Measurements from ENCODE around the gene PHTF1.

Gene PHTF1

DNA sequence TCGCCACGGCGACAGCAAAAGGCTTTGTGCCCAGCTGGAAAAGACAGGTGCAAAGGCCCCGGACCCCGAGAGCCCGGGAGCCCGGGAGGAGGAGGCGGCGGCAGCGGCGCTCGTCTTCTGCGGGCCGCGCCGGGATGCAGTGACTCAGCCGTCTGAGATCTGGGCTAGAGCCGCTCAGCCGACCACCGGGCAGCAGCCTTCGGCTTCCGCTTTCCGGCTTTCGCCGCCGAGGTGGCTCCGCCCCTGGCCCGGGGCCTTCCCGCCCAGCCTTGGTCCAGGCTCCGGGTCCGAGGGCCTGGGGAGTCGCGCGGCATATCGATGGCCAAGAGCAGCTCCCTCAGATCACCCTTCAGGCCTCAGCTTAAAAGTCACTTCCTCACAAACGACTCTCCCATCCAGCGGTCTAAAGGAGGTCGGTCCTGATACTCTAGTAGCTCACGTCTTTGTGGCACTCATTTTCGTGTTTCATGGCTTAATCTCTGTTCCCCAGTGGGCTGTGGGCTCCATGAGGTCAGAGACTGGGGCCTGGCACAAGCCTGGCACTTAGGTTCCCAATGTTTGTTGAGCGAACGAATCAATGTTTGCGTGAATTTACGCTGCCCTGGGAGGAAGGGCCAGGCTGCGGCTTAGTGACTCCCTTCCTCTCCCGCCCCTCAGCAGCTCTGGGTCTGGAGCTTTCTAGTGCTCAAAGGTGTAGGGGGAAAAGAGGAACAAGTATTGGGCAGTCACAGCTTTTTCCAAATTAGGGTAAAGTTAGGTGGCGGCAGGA lies at the start of gene PHTF1:
Gene PHTF1 (minus strand): TSS at position 154 of the 769 bp plus-strand sequence. CDS start 783 bp downstream, outside the sequence.
- DNase-seq = peak; percentile 37

DNA sequence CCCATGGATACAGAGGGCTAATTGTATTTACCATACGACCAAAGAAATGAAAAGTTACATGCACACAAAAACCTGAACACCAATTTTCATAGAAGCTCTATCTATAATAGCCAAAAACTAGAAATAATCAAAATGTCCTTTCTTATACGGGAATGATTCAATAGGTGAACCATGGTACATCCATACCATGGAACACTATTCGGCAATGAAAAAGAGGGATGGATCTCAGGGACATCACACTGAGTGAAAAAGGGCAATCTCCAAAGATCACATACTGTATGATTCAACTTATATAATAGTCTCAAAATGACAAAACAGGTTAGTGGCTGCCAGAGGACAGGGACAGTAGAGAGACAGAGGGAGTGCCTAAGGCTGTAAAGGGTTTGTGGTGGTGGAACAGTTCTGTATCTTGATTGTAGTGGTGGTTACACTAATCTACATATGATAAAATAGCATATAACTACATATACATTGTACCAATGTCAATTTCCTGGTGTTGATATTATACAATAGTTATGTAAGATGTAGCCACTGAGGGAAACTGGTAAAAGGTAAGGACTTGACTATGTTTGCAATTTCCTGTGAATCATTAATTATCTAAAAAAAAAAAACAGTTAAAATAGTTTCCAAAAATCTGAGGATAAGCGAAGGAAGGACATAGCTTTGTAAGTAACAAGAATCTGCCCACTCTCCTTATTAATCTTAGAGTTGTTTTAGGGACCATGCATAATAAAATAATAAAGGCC lies 49.3 kb upstream of the PHTF1 start:
- no peak for DNase-seq

DNA sequence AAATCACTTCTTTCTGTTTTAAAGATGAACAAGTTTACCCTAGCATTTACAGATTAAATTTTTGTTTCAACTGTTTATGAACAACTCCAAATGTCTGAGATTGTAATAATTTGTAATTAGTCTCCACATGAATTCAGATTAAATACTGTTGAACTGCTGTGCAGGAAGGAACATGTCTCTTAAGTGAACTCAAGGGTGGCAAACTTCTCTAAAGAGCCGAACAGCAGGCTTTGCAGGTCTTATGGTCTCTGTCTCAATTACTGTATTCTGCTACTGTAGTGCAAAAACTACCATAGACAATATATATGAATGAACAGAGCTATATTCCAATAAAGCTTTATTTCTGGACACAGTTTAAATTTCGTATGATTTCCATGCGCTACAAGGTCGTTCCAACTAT lies 46.4 kb upstream of the PHTF1 start:
- no peak for DNase-seq

DNA sequence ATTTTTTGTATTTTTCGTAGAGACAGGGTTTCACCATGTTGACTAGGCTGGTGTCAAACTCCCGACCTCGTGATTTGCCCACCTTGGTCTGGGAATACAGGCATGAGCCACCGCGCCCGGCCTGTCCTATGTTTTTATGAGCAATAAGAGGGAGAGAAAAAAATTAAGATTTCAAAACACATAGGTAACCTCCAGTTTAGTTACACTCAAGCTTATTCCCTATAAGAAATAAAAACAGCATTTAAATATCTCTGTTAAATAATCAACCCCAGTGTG lies 45.9 kb upstream of the PHTF1 start:
- DNase-seq = no peak

DNA sequence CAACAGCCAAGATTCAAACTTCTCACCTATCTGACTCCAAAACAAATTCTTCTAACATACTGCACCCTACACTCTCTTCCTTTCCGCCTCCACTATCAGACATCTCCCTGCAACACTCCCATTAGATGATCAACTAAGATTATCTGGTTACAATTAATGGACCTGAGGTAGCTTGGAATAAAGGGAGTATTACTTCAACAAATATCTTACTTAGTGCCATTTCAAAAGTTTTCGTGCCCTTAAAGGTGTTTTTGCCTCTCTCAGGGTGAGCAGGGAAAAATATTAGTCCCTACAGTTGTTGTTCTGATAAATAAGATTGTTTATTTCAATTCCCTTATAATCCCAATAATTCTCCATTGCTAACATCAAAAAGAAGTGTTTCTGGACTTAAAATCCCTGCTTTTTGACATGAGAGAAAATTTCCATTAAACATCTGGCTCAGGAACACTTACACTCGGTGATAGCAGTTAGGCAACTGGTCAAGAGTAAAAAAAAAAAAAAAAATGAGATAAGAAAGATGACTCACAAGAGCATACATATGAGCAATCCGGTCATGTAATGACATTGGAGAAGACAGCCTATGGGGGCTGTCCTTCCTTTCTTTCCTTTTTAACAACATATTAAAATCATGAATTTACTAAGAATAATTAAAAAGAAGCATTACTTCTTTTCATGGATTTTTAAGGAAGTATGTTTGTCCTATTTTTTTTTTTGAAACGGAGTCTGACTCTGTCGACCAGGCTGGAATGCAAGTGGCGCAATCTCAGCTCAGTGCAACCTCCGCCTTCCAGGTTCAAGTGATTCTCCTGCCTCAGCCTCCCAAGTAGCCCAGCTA lies 45.4 kb upstream of the PHTF1 start:
- DNase-seq = no peak

DNA sequence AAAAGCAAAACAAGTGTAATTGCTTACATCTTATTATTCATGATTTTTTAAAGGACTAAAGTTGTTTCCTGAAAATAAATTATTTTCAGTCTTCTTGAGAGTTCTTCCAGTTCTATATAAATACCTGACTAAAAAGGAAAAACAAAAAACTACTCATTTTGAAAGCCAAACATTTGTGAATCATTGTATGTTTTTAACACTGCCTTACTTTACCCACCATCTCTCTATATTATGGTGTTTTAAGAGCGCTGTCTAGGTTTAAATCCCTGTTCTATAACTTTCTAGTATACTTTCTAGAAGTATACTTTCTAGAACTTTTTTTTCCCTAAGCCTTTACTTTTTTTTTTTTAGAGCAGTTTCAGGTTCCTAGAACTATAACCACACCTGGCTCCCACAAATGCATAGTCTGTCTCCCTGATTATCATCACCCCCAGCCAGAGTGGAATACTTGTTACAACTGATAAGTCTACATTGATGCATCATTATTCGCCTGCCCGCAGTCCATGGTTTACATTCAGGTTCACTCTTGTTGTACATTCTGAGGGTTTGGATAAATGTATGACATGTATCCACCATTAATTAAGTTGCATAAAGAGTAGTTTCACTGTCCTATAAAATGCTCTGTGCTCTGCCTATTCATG lies 43.2 kb upstream of the PHTF1 start:
- no peak for DNase-seq

DNA sequence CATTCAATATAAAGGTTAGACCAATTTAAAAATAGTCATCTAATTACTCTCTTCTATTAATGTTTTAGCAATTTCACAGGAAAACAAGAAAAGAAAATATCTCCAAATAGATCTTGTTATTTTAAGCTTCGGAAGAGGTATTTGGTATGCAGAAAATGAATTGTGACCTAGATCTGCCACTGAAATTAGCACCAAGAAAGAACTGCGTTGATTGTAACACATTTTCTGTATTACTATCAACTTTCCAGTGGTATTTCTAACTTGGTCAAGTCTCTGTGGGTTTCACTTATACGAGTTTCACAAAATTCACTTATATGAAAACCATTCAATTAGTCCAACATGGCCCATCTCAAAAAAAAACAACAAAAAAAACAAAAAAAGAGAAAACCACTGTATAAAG lies 41.2 kb upstream of the PHTF1 start:
- DNase-seq = no peak

DNA sequence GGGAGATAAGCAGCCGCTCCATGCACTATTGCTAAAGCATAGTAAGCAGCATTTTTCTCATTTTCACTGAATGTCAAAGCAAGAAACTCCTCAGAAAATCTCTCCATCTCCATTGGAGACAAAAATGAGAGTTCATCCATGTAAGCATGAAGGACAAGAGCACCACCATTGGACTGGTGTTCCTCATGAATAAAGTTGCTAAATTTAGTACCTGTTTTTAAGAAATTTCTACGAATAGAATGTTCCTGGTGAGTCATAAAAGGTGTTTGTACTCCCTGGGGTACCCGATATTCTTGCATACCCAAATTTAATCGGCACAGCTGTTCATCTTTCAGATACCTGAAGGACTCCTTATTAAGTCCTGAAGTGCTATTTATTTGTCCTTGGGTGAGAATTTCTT lies 38.2 kb upstream of the PHTF1 start:
- DNase-seq = no peak

DNA sequence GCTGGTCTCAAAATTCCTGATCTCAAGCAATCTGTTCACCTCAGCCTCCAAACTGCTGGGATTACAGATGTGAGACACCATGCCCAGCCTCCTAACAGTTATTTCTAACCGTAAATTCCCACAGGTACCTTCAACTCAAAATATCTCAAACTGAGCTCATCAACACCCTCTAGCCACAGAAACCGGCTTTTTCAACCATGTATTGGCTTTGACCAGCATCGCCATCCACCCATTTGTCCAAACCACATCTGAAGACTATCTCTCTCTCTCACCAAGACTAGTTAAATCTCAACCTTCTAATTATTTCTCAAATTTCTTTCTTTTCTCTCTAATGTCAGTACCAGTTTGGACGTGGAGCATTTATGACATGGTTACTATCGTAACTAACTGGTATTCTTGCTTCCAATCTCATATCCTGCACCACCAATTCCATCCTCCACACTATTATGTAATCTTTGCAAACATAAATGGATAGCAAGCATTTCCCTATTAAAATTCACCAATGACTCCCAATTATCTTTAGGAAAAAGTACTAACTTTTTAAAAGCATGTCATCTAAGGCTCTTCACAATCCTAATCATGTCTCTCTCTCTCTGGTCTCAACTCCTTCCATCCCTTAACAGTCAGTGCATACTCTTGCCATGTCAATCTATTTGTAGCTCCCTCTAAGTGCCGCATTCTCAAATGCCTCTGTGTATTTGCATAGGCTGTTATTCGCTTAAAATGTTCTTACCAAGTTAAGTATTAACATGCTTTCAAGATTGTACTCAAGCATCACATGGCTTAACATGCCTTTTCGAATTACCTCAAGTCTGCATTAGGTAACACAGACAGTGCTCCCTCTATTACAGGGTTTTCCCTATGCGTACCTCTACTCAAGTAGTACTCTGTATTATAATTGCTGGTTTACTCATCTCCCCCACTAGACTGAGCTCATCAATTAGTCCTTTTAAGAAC lies 34.9 kb upstream of the PHTF1 start:
- DNase-seq = no peak

DNA sequence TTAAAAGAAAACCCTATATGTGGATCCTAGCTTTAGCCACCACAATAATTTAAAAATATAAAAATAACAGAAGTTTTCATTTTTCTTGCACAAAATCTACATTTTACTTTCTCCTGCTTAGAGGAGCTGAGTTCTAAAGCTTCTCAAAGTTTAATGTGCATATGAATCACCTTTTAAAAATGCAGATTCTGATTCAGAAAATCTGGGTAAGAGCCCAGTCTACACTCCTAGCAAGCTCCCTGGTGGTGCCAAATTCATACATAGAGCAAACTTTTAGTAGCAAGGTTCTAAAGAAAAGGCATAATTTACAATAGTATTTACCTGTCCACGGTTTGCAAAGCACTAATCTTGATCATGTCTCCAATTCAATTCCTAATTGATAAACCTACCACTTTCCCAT lies 33.7 kb upstream of the PHTF1 start:
- DNase-seq = no peak

DNA sequence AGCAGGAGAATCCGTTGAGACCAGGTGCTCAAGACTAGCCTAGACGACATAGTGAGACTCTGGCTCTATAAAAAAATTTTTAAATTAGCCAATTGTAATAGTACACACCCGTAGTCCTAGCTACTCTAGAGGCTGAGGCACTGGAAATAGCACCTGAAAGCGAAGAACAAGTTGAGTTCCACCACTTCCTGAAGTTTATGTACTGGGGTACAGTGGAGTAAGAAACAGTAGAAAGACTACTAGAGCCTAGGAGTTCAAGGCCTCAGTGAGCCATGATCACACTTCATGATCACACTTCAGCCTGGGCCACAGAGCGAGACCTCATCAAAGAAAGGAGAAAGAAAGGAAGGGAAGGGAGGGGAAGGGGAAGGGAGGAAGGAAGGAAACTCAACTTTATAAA lies 33.2 kb upstream of the PHTF1 start:
- no peak for DNase-seq

DNA sequence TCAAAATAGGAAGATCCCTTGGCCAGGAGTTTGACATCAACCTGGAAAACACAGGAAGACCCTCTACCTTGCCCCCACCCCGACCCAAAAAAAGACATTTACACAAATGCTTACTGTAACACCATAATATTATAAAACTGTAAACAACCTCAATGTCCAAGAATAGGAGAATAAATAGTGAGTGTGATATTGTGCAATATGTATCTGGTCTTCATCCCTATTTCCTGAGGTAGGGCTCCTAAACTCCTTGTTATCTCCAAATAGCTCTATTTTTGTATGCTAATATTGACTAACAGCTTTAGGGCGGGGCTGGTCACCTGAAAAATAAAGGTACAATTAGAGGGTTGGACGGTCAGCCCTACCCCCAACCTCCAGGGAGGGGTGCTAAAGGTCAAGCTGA lies 29.5 kb upstream of the PHTF1 start:
- DNase-seq = no peak

DNA sequence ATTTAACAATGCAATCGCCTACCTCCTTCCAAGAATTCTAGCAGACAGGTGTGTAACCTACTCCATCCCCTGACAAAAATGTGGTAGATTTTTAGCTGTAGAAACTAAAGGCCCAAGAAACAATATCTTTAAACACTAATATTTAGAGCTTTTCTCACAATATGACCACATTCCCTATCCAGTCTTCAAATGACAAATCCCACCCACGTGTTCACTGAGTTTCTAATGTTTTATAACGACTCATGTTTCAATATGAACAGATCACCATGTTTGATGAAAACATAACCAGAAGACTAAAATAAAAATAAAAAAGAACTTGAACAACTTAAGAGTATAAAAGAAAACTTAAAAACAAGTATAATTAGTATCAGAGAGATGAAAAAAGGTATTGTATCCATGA lies 28.4 kb upstream of the PHTF1 start:
- DNase-seq = no peak

DNA sequence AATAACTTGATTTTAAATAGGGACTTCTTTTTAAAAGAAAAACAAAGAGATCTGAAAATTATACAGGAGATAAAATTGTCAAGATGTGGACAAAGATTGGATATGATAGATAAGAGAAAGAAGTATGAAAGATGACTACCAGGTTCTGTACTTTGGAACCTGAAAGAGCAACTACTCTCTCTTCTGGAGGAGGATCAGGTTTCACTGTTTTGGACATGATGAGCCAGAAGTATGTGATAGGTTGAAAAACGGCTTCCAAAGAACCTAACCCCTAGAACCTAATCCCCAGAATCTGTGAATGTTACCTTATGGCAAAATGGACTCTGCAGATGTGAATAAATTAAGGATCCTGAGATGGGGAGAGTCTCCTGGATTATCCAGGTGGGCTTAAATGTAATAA lies 26.8 kb upstream of the PHTF1 start:
- no peak for DNase-seq

DNA sequence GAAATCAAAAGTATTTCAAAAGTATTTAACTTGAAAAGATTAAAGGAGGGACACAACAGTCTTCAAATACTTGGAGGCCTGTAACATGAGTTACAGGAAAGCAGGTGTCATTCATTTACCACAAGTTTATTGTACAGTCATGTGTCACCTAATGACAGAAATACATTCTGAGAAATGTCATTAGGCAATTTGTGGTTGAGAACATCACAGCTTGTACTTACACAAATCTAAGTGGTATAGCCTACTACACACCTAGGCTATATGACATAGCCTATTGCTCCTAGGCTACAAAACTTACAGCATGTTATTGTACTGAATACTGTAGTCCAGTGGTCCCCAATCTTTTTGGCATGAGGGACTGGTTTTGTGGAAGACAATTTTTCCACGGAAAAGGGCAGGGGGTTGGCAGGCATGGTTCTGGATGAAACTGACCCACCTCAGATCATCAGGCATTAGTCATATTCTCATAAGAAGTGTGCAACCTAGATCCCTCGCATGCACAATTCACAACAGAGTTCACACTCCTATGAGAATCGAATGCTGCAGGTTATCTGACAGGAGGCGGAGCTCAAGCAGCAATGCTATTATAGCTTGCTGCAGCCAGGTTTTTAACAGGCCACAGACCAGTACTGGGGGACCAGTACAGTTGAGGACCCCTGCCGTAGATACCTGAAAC lies 25.0 kb upstream of the PHTF1 start:
- DNase-seq = no peak

DNA sequence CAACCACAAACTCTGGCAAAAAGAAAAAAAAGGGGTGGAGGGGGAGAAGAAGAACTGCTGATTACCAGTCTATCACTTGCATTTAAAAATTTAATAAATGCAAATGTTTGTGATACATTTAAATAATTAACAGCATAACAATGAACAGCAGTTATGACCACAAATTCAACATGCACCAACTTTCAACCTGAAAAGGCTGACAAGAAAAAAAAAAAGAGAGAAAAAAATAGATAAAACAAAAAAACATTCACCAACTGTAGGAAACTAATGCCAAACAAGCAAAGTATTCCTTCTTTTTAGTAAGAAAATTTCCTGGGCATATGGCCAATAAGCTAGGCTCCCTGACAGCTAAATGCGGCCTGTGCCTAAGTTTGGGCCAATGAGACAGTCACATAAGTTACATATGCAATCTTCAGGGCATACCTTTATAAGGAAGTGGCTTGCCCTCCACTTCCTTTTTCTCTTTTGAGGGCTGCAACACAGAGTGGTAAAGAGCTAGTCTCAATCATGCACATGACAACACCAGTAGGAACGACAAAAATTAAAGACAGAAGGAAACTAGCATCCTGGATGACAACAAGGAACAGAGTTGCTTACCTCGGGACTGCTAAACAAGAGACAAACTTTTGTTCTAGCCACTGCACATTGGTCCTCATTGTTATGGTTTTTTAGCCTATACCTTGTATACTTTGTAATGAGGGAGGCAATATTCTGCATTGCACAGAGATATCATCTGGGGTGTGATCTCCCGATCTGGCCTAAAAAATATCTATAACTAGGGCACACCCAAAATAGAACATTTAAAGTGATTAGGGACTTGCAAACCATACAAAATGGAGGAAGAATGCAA lies 24.2 kb upstream of the PHTF1 start:
- peak; percentile 11 for DNase-seq

DNA sequence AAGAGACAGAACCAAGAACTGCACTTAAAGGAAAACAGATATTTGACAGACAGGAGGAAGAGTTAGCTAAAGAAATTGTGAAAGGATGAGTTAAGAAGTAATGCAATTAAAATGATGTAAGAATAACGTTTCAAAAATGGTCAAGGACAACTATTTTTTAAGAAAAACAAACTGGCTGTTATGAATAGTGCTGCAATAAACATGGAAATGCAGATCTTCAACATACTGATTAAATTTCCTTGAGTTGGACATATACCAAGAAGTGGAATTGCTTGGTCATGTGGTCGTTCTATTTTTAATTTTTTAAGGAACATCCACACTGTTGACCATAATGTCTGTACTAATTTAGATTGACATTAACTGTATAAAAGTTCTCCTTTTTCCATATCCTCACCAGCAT lies 23.1 kb upstream of the PHTF1 start:
- DNase-seq = no peak

DNA sequence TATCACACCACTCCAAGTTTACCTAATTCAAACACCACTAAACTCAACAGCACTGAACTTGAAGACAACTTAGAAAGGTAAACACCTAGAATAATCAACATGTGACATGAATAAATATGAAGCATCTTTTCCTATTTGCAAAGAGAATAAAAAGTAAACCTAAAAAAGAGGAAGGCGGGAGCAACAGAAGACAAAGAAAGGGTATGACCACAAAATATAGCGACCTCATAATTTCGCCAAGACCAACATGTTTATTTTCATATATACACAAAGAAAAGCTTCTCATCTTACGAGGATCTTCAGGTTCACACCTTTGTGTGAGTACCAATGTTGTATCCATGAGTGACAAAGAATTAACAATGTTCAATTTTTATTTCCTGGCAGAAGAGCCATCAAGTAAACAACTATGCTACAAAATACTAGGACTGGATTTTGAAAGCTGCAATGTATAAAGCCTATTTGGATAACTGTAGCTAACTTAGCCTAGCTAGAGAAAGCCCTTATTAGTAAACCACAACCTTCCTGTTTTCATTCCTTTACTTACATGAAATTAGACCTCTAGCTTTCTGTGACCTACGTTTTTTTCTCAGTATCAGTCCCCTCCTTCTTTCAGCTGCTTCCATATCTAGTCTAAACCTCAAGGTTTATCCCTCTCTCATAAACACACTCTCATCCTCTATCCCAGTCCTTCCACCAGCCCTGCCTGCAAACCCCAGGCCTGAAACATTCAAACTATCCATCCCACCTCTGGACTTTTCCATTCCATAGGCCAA lies 21.3 kb upstream of the PHTF1 start:
- DNase-seq = no peak

DNA sequence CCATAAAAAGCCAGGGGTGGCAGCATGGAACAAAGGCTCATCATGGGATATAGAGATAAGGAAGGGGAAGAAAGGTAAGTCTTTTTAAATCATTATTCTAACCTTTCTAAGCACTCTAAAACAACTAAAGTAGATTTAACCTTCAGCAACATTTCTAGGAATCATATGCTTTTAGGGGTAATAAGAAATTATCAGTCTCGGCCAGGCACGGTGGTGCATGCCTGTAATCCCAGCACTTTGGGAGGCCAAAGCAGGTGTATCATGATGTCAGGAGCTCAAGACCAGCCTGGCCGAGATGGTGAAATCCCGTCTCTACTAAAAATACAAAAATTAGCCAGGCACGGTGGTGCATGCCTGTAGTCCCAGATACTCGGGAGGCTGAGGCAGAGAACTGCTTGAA lies 20.3 kb upstream of the PHTF1 start:
- no peak for DNase-seq

DNA sequence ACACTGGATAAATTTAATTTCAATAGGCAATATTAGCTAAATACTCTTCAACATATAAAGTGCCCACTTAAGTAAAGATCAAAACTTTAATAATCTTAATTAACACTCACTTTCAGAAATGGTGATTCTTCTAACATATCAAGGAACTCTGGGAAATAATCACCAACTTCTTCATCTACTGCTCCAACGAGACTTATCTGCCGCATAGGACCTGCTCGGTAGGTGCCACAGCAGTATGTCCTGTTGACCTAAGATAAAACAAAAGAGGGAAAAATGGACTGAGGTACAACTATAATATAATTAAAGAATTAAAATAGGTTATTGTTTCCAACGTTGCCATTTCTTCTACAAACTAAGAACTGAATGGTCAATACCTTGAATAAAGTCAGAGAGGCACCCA lies 18.3 kb upstream of the PHTF1 start:
- no peak for DNase-seq

Data from activated CD4-positive, alpha-beta T cell treated with anti-CD3 and anti-CD28 coated beads for 1 hour (primary cell).